GM19463 (cell line): ENCODE results near the gene ARRB2.

Source experiments
- ATAC-seq: cut with Tn5 transposase; IDR thresholded peaks from one replicate; pipeline ENCODE4 v1.9.1; 2021; ENCODE audit warnings: mild to moderate bottlenecking, moderate library complexity; ENCODE audit not compliant: unreplicated experiment

Gene ARRB2

GRCh38 chr17:4748686-4749085, 38.3 kb downstream of the ARRB2 start:
- no peak for ATAC-seq

- ATAC-seq: no peak
Measured at GRCh38 chr17:4750606-4751005, 40.2 kb downstream of the ARRB2 start.

DNA sequence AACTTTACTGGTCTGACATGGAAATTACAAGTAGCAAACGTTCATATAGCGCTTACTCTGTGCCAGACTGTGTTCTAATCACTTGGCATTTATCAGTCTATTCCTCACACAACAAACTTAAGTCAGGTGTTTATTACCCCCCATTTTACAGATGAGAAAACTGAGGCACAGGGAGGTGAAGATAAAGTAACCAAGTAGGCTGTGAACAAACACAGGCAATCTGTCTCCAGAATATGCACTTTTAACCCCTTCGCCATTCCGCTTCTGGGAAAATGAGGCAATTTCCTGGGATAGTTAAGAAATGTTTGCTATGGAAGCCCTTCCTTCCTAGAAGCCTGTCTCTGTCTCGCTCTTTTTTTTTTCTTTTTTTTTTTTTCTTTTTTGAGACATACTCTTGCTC, 41.5 kb downstream of the ARRB2 start:
- no peak for ATAC-seq

DNA sequence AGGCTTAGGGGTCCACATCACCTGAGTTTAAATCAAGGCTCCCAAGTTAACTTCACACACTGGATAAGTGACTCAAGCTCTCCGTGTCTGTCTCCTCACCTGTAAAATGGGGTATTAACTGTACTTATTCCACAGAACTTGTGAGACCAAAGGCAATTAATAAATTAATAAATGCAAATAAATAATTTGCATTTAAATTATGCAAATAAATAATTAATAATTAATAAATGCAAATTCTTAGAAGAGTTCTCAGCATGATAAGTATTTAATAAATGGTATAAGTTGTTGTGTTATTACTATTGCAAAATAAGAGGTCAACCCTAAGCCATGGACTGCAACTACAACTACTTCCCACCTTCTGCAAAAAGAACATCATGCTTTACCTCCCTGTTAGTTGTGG, 43.0 kb downstream of the ARRB2 start:
- no peak for ATAC-seq

- no peak for ATAC-seq
Measured at GRCh38 chr17:4759776-4760236, 49.4 kb downstream of the ARRB2 start.

DNA sequence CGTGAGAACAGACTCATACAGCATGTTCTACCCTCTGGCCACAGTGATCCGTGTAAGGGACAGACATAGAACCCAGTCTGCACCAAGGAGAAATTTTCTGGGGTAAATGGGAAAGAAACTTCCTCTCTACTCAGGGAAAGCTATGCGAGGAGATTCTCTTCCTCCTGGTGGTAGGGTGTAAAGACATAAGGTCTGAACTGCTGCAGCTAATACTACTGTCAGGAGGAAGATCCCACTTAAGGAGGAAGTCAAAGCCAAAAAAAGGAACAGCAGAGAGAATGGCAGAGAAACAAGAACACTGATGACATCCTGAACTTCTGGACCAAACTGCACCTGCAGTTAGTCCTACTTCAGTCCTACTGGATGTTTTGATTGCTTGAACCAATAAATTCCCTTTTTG, 54.2 kb downstream of the ARRB2 start:
- no peak for ATAC-seq

- no peak for ATAC-seq
Measured at GRCh38 chr17:4766201-4766600, 55.8 kb downstream of the ARRB2 start.

GRCh38 chr17:4766723-4767122, 56.3 kb downstream of the ARRB2 start:
- ATAC-seq: no peak

GRCh38 chr17:4768298-4768697, 57.9 kb downstream of the ARRB2 start:
- ATAC-seq: no peak

- no peak for ATAC-seq
Measured at GRCh38 chr17:4769628-4770027, 59.2 kb downstream of the ARRB2 start.
